GM10248 (cell line): ENCODE measurements around the gene ASB5.

ENCODE experiments used
- CTCF ChIA-PET: fragments of 300-600 bp; sonication (Branson Sonifier 250); formaldehyde crosslinking; extraction: SDS; loops from one replicate; lab custom pipeline; 2021; ENCODE audit warnings: antibody characterized with exemption; lab: Yijun Ruan, JAX
- POLR2A ChIA-PET: fragments of 350-650 bp; sonication (Branson Sonifier 250); formaldehyde crosslinking; extraction: SDS; loops from one replicate; lab custom pipeline; 2020; ENCODE audit warnings: antibody characterized with exemption; lab: Yijun Ruan, JAX
- DNase-seq: peaks from one replicate; pipeline ENCODE4 v3.0.0; 2012; ENCODE audit errors: extremely low spot score
- TF ChIP-seq, protein P1 (sequence below): IDR thresholded peaks from 2 replicates; pipeline ENCODE4 v1.5.1; 2012; ENCODE audit warnings: mild to moderate bottlenecking, low read depth; ENCODE audit errors: extremely low read depth, missing control alignments, control extremely low read depth

Gene ASB5

DNA sequence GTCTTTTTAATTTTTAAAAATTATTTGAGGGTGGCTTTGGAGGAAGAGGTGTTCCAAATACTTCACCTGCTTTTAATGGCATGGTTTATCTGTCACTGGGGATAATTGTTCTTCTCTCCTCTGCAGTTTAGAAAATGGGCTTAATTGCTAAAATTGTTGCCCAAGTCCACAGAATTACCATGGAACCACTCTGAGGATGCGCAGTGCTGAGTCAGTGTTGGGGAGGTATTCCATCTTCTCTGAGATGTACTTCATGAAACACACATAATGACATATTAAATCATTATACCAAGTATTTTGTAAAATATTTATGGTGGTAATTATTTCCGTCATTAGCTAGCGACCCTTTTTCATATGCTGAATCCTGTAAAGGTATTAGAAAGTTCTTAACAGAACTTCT lies 8.0 kb downstream of the ASB5 start:
- CTCF ChIA-PET = no interaction called here
- TF ChIP-seq, protein P1, sequence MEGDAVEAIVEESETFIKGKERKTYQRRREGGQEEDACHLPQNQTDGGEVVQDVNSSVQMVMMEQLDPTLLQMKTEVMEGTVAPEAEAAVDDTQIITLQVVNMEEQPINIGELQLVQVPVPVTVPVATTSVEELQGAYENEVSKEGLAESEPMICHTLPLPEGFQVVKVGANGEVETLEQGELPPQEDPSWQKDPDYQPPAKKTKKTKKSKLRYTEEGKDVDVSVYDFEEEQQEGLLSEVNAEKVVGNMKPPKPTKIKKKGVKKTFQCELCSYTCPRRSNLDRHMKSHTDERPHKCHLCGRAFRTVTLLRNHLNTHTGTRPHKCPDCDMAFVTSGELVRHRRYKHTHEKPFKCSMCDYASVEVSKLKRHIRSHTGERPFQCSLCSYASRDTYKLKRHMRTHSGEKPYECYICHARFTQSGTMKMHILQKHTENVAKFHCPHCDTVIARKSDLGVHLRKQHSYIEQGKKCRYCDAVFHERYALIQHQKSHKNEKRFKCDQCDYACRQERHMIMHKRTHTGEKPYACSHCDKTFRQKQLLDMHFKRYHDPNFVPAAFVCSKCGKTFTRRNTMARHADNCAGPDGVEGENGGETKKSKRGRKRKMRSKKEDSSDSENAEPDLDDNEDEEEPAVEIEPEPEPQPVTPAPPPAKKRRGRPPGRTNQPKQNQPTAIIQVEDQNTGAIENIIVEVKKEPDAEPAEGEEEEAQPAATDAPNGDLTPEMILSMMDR = no peak
- POLR2A ChIA-PET = no interaction called here
- no peak for DNase-seq

DNA sequence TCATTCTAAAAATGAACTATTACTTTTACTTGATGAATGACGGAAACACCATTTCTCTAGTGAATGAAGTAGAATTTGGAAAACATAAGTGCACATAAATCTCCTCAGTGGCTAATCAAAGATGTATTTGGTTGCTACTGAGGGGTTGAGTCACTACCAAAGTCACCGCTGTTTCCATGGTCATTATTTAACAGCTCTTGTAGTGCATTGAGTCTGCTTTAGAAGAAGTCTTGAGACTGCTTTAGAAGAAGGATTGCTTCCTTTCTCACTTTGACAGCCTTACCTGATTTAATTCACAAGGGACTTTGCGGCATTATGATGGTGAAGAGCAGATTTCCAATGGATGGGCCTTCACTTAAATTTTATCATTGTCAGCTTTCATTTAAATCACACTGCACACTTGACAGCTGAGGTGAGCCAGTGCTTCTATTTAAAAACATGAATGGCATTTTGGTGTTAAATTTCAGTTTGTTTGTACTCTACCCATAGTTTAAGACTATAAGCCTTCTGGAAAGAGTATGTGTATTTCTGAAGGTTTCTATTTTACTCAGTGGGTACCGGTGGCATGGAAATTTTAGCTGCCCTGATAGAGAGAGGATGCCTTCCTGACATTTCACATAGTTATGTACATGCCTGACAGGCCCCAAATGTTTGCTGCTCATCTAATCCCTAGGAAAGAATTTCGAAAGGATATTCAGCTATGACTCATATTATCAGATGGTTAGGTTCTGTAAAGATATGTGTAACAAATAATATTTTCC lies 9.5 kb downstream of the ASB5 start:
- CTCF ChIA-PET = interaction anchor here (0.8 to 1.5 kb wide), 3 partner anchors 11 to 48 kb away, joined by 3 read pairs; no protein-coding TSS in a partner anchor

DNA sequence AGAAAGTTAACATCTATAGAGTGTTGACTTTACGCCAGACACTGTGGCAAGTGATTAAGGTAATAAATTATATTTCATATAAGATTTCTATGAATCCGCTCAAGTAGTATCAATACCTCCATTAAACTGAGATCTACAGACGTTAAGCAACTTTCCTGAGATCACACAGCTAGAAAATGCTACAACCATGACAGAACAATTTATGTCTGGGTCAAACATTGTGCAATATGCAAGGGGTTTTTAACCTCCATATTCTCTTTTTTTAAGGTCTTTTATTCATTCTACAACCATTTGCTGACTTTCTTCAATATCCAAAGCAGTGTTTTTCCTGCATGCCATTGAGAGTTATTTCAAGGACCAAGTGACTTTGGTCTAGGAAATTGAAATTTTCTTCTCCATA lies 10.9 kb downstream of the ASB5 start:
- no peak for DNase-seq
- TF ChIP-seq, protein P1 = no peak
- ChIA-PET POLR2A (no interaction called here), CTCF (no interaction called here)

More for the DNA sequence above, 9.5 kb downstream of the ASB5 start:
- POLR2A ChIA-PET = no interaction called here
- DNase-seq = no peak
- TF ChIP-seq, protein P1 = no peak

DNA sequence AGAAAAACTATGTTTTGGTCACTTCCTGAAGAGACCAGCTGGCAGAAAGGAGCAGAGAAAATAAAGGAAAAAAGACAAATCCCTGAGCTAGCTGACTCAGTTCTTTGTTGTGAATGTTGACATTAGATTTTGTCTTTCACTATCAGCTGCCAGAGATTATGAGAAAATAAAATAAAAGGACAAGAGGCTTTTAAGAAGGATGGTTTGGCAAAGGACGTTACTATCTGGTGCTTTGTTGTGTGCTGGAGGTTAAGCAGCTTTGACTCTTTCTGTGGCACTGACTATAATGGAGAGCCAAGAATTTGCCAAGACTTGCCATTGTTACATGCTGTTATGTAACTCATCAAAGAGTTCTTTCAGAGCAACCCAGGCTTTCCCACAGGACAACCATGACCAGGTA lies 12.1 kb downstream of the ASB5 start:
- TF ChIP-seq, protein P1 = no peak
- DNase-seq = no peak
- ChIA-PET POLR2A (no interaction called here), CTCF (interaction anchor here (1.1 to 2.2 kb wide), 3 partner anchors 9 to 14 kb away, joined by 3 to 5 read pairs (median 3); no protein-coding TSS in a partner anchor)

DNA sequence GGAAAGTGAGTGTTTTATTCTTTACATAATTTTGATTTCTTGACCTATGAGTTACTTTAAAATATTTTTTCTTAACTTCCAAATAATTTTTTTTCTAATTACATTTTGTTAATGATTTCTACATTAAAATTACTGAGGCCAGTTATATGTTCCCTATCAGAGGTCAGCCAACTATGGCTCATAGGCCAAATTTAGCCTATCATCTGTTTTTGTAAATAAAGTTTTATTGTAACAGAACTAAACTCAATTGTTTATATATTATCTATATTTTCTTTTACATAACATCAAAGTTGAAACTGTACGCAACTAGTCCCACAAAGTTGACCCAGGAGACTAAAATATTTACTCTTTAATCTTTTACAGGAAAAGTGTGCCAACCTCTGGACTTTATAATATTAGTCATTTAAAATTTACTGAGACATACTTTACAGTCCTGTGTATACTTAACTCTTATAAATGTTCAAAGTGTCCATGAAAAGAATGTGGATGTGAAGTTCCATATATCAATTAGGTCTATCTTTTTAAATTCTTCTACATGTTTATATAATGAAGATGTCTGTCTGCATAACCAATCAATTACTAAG lies 26.2 kb downstream of the ASB5 start:
- ChIA-PET POLR2A (no interaction called here), CTCF (interaction anchor here (1.1 to 1.5 kb wide), 3 partner anchors 10 to 16 kb away, joined by 3 to 4 read pairs (median 3); no protein-coding TSS in a partner anchor)
- TF ChIP-seq, protein P1 = no peak
- no peak for DNase-seq

DNA sequence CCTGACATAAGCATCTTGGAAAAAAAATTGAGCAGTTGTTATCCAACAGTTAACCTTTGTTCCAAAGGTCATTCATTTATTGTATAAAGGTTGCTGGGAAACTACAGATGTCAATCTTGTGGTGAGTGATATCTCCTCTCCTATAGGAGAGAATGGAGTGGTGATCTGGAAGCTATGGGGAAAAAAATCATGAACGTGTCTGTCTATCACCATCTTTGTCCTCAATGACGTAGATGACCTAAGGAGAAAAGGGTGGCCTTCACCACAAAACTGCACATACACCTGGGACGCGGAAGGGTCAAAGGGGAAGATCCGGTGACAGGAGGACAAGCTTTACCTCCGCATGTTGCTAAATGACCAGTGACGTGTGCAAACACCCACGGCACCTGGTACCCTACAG lies 27.3 kb downstream of the ASB5 start:
- POLR2A ChIA-PET = no interaction called here
- CTCF ChIA-PET = interaction anchor here (1.2 kb wide), 1 partner anchor 15 kb away, joined by 3 read pairs; no protein-coding TSS in a partner anchor
- DNase-seq = no peak

More for the DNA sequence above, 27.3 kb downstream of the ASB5 start:
- TF ChIP-seq, protein P1 = no peak
